Calu3 (cell line): ENCODE measurements around the gene TMEM8B. TPM values are rescaled to one million over a fixed set of nuclear protein-coding genes. Genes with fewer than 3 reads are reported as not detected.

Experiments used
- BruUV-seq: library from RNA; stranded (reverse); fragments of 400-500 nt; replicated peaks from 2 replicates; lab custom pipeline; 2021; lab: Mats Ljungman, UMichigan
- CTCF ChIA-PET: fragments of 300-600 bp; sonication (Branson Sonifier 250); formaldehyde crosslinking; loops from one replicate; lab custom pipeline; 2022; ENCODE audit warnings: antibody characterized with exemption; lab: Charles Lee
- DNase-seq: peaks from one replicate; pipeline ENCODE4 v3.0.0; 2022
- H3K27ac Mint-ChIP-seq: one replicate; pipeline ENCODE4 v1.8.0; 2022; ENCODE audit warnings: mixed read lengths; ENCODE audit not compliant: unreplicated experiment
- H3K27me3 Mint-ChIP-seq: one replicate; pipeline ENCODE4 v1.8.0; 2022; ENCODE audit warnings: mixed read lengths; ENCODE audit not compliant: unreplicated experiment
- H3K36me3 Mint-ChIP-seq: one replicate; pipeline ENCODE4 v1.8.0; 2022; ENCODE audit warnings: mild to moderate bottlenecking, moderate library complexity, mixed read lengths; ENCODE audit not compliant: insufficient read depth, unreplicated experiment
- H3K4me1 Mint-ChIP-seq: one replicate; pipeline ENCODE4 v1.8.0; 2022; ENCODE audit warnings: mild to moderate bottlenecking, low read depth, mixed read lengths; ENCODE audit not compliant: unreplicated experiment
- H3K4me3 Mint-ChIP-seq: one replicate; pipeline ENCODE4 v1.8.0; 2022; ENCODE audit warnings: mild to moderate bottlenecking, low read depth, moderate library complexity, mixed read lengths; ENCODE audit not compliant: unreplicated experiment
- H3K9me3 Mint-ChIP-seq: one replicate; pipeline ENCODE4 v1.8.0; 2022; ENCODE audit warnings: low read depth, mixed read lengths; ENCODE audit not compliant: unreplicated experiment
- CTCF ChIP-seq: fragments of 200-600 bp; IDR thresholded peaks from one replicate; pipeline ENCODE4 v1.8.0; 2022; ENCODE audit warnings: antibody characterized with exemption; ENCODE audit not compliant: unreplicated experiment
- intact Hi-C: fragments of 100-400 bp; cut with micrococcal nuclease; formaldehyde crosslinking; loops from one replicate; pipeline ENCODE4 v1.10.0; 2022; ENCODE audit not compliant: unreplicated experiment
- total RNA-seq: library from RNA; stranded (reverse); gene quantifications from 2 replicates; pipeline ENCODE4 v1.2.3, GENCODE V29; 2022

The TMEM8B gene
- total RNA-seq, 1 experiment from 2014 or later, result 2.5 TPM

GRCh38 chr9:35792024-35792813 lies 36.8 kb upstream of the TMEM8B start:
- H3K9me3 Mint-ChIP-seq, result no peaks in the 10 kb centered on the region
- TF ChIP-seq CTCF, result no peak
- CTCF ChIA-PET, result no interaction called here
- peaks cover 18% of the 10 kb centered on the region for H3K4me1 Mint-ChIP-seq
- no peak for DNase-seq
- BruUV-seq, result no TSS peak
- H3K27ac Mint-ChIP-seq, result no peak overlapping the region
- intact Hi-C loops, result no loop called here
- no peak overlapping the region for H3K4me3 Mint-ChIP-seq
- H3K27me3 Mint-ChIP-seq, result no peaks in the 10 kb centered on the region
- peaks cover 6% of the 10 kb centered on the region for H3K36me3 Mint-ChIP-seq

GRCh38 chr9:35792826-35793225 lies 36.2 kb upstream of the TMEM8B start:
- Mint-ChIP-seq H3K27me3 (no peaks in the 10 kb centered on the region), H3K4me3 (no peak overlapping the region), H3K36me3 (peaks cover 6% of the 10 kb centered on the region), H3K4me1 (peaks cover 18% of the 10 kb centered on the region), H3K27ac (peak overlapping the region; percentile 27), H3K9me3 (no peaks in the 10 kb centered on the region)
- TF ChIP-seq CTCF, result no peak
- DNase-seq, result no peak
- BruUV-seq, result no TSS peak
- intact Hi-C loops, result no loop called here
- CTCF ChIA-PET, result no interaction called here

GRCh38 chr9:35793461-35793860 lies 35.6 kb upstream of the TMEM8B start:
- H3K4me3 Mint-ChIP-seq, result no peak overlapping the region
- peaks cover 18% of the 10 kb centered on the region for H3K4me1 Mint-ChIP-seq
- peak overlapping the region; percentile 27 for H3K27ac Mint-ChIP-seq
- CTCF ChIA-PET, result no interaction called here
- no peaks in the 10 kb centered on the region for H3K27me3 Mint-ChIP-seq
- no TSS peak for BruUV-seq
- no peak for DNase-seq
- no peaks in the 10 kb centered on the region for H3K9me3 Mint-ChIP-seq
- TF ChIP-seq CTCF, result no peak
- intact Hi-C loops, result no loop called here
- H3K36me3 Mint-ChIP-seq, result peaks cover 6% of the 10 kb centered on the region

GRCh38 chr9:35795695-35796094 lies 33.3 kb upstream of the TMEM8B start:
- Mint-ChIP-seq H3K9me3 (no peaks in the 10 kb centered on the region), H3K36me3 (no peaks in the 10 kb centered on the region), H3K4me1 (peaks cover 18% of the 10 kb centered on the region), H3K27me3 (no peaks in the 10 kb centered on the region), H3K4me3 (no peak overlapping the region), H3K27ac (no peak overlapping the region)
- CTCF ChIA-PET, result no interaction called here
- BruUV-seq, result no TSS peak
- DNase-seq, result no peak
- intact Hi-C loops, result no loop called here
- no peak for TF ChIP-seq CTCF
